Stimulated activated CD8-positive, alpha-beta memory T cell treated with anti-CD3 and anti-CD28 coated beads, Interleukin-15, amount 100 ng/mL, for 48 hours (primary cell): ENCODE data around the gene STX5.
A peak's percentile ranks its signal among the peaks of the same experiment; 100 is the strongest.
"Not testable (repeated sequence)": the region's sequence is repeated elsewhere in the genome, so short reads cannot be mapped to it uniquely, and the experiment has no call there.

Experiments used
- DNase-seq, 2 donors: peaks; one replicate each; pipeline ENCODE4 v3.0.0-alpha.2; 2020; ENCODE audit warnings: low read depth in 2 of 2

The STX5 gene

GRCh38 chr11:62831520-62832335 lies at the start of gene STX5:
Gene STX5 (minus strand): TSS chr11:62832051. CDS start chr11:62831243, 808 bp downstream.
- peak; percentile 99 for DNase-seq

GRCh38 chr11:62880803-62881578 lies 49.1 kb upstream of the STX5 start, which contains the start of gene SLC3A2:
Gene SLC3A2 (plus strand): TSS chr11:62880896. CDS start chr11:62881024, 128 bp downstream.
- DNase-seq, result peak; percentile 84 to 87

- DNase-seq, result peak; percentile 34 to 36
Measured at GRCh38 chr11:62880231-62880802, 48.5 kb upstream of the STX5 start.

GRCh38 chr11:62879235-62879978 lies 47.6 kb upstream of the STX5 start:
- no peak for DNase-seq

GRCh38 chr11:62876712-62877111 lies 44.9 kb upstream of the STX5 start:
- no peak for DNase-seq

- no peak for DNase-seq
Measured at GRCh38 chr11:62875698-62876478, 44.0 kb upstream of the STX5 start.

GRCh38 chr11:62874851-62875250 lies 43.0 kb upstream of the STX5 start:
- no peak for DNase-seq

- no peak for DNase-seq
Measured at GRCh38 chr11:62865635-62866034, 33.8 kb upstream of the STX5 start.

- no peak for DNase-seq
Measured at GRCh38 chr11:62863687-62864335, 32.0 kb upstream of the STX5 start.

GRCh38 chr11:62861564-62862192 lies 29.8 kb upstream of the STX5 start:
- not testable (repeated sequence) for DNase-seq

GRCh38 chr11:62860835-62861563 lies 29.1 kb upstream of the STX5 start:
- DNase-seq, result no peak

- DNase-seq, result not testable (repeated sequence)
Measured at GRCh38 chr11:62859281-62859703, 27.4 kb upstream of the STX5 start.

- DNase-seq, result no peak
Measured at GRCh38 chr11:62858201-62858600, 26.4 kb upstream of the STX5 start.

GRCh38 chr11:62857541-62857982 lies 25.7 kb upstream of the STX5 start:
- DNase-seq, result no peak

- DNase-seq, result no peak
Measured at GRCh38 chr11:62856333-62856895, 24.6 kb upstream of the STX5 start.

GRCh38 chr11:62855571-62856332 lies 23.9 kb upstream of the STX5 start:
- DNase-seq, result peak; percentile 97 to 98

- DNase-seq, result no peak
Measured at GRCh38 chr11:62854825-62855570, 23.1 kb upstream of the STX5 start.
